Upper lobe of left lung (tissue), 6 donors: ENCODE data around the gene GARS1. TPM values are rescaled to one million over a fixed set of nuclear protein-coding genes. Genes with fewer than 3 reads are reported as not detected.

Experiments
- ATAC-seq, 2 donors: fragments of 200-7000 bp; cut with Tn5 transposase; one replicate each; pipeline ENCODE4 v1.9.1; 2022; ENCODE audit warnings: mild to moderate bottlenecking in 2 of 2, moderate library complexity in 2 of 2; ENCODE audit not compliant: low FRiP score in 2 of 2
- DNase-seq, 2 donors: peaks; one replicate each; pipeline ENCODE4 v3.0.0-alpha.2; 2019 to 2020
- H3K27ac ChIP-seq, 4 donors: fragments of 200-600 bp; sonication (generic); one replicate each; pipeline ENCODE4 v1.5.1; 2016 to 2019
- H3K27me3 ChIP-seq, 4 donors: fragments of 200-600 bp; sonication (generic); one replicate each; pipeline ENCODE4 v1.5.1; 2017 to 2019
- H3K36me3 ChIP-seq, 4 donors: fragments of 200-600 bp; sonication (generic); one replicate each; pipeline ENCODE4 v1.5.1; 2016 to 2019
- H3K4me1 ChIP-seq, 4 donors: fragments of 200-600 bp; sonication (generic); one replicate each; pipeline ENCODE4 v1.5.1; 2018 to 2019
- H3K4me3 ChIP-seq, 4 donors: fragments of 200-600 bp; sonication (generic); one replicate each; pipeline ENCODE4 v1.5.1; 2017 to 2019; ENCODE audit warnings: mild to moderate bottlenecking in 2 of 4, moderate library complexity in 1 of 4
- H3K9me3 ChIP-seq, 4 donors: fragments of 200-600 bp; sonication (generic); one replicate each; pipeline ENCODE4 v1.5.1; 2018 to 2019
- CTCF ChIP-seq, 6 experiments: fragments of 450-650 bp in 4 of 6; fragments of 200-600 bp in 2 of 6; sonication (generic) in 2 of 6; IDR thresholded peaks; one replicate each; pipeline ENCODE4 v1.5.1; 2016 to 2019; ENCODE audit warnings: antibody characterized with exemption in 6 of 6
- EP300 ChIP-seq, 4 donors: sonication (generic); formaldehyde crosslinking; IDR thresholded peaks; one replicate each; pipeline ENCODE4 v1.5.1; 2017; ENCODE audit warnings: antibody characterized with exemption in 4 of 4, control low read depth in 2 of 4
- POLR2A ChIP-seq, 4 donors: fragments of 450-650 bp; IDR thresholded peaks; one replicate each; pipeline ENCODE4 v1.5.1; 2016 to 2017; ENCODE audit warnings: antibody characterized with exemption in 4 of 4, mild to moderate bottlenecking in 2 of 4
- POLR2AphosphoS5 ChIP-seq, 2 donors: sonication (generic); formaldehyde crosslinking; IDR thresholded peaks; one replicate each; pipeline ENCODE4 v1.5.1; 2017; ENCODE audit warnings: antibody characterized with exemption in 2 of 2
- WGBS, 2 donors: methylation state at CpG; one replicate each; pipeline ENCODE4 v1.1.5; 2017 to 2018; 5-methylcytosine and 5-hydroxymethylcytosine counted together
- total RNA-seq, 6 donors: library from RNA; depleted of rRNA in 4 of 6; stranded (reverse); fragments of >200 nt in 4 of 6; gene quantifications; one replicate each; pipeline versions ENCODE4 v1.1.0 to v1.2.1, GENCODE V29; 2016 to 2021
- donor health status: DM: no; HTN: no; CAD: no; lungs with moderate emphysema.
- donor health status: DM: no; HTN: yes; CAD: no; lungs with severe emphysema.

GARS1 gene
- total RNA-seq, 6 donors from 2014 or later = 59.5 to 107 (median 81.6) TPM

GRCh38 chr7:30652132-30652531 is 57.5 kb downstream of the GARS1 start:
- TF ChIP-seq POLR2A (IDR thresholded peaks at IDR 0.05) = no peak
- no peak for TF ChIP-seq CTCF (IDR thresholded peaks at IDR 0.05)
- no peak for TF ChIP-seq EP300 (IDR thresholded peaks at IDR 0.05)
- TF ChIP-seq POLR2AphosphoS5 (IDR thresholded peaks at IDR 0.05) = no peak
- H3K4me1 ChIP-seq = no peaks in the 10 kb centered on the region
- WGBS, 2 donors = 87 to 93% methylated on average over 7 of the region's 7 CpGs
- H3K36me3 ChIP-seq = no peaks in the 10 kb centered on the region
- H3K27ac ChIP-seq = no peak overlapping the region
- H3K9me3 ChIP-seq = no peaks in the 10 kb centered on the region
- no peaks in the 10 kb centered on the region for H3K27me3 ChIP-seq
- ATAC-seq (no peak), DNase-seq (no peak)
- no peak overlapping the region for H3K4me3 ChIP-seq

DNA sequence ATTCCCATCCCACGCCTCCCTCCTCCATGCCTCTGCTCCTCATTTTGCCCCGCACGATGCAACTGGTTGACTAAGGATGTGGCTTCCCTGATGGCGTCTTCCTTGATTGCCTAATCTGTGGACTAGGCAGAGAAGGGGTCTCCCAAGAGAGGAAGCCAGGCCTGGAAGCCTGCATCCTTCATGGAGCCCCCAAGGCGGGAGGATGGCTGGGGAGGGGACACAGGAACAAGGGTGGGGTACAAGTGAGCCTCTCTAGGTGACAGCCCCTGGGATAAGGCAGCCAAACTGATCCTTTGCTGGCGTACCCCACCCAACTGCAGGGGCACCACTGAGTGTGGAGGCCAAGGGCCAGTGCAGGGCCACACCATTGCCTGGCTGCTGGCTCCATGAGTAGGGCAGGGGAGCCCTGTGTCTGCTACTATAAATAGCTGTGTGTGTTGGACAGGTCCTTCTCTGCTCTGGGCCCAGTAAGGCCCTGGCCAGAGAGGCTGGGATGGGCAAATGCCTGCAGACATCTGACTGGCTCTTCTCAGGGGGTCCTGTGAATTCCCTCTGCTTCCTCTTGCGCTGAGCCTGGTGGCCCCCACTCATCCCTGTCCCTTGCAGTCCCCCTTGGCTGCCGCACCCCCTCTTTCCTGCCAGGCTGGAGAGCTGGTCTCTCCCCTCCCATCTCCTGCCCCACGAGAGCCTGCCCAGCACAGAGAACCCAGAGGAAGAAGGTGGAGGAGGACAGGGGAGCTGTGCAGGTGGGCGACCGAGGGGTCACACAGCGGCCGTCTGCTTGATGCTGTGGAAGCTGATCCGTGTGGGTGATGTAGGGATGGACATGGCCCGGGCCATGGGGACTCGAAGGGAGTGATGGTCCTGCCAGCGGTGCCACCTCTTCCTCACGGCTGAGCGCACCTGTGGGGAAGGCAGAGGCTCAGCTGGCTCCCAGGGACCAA is 58.3 kb downstream of the GARS1 start:
- ATAC-seq = no peak
- TF ChIP-seq EP300 (IDR thresholded peaks at IDR 0.05) = no peak
- TF ChIP-seq POLR2A (IDR thresholded peaks at IDR 0.05) = no peak
- no peak for TF ChIP-seq POLR2AphosphoS5 (IDR thresholded peaks at IDR 0.05)
- TF ChIP-seq CTCF (IDR thresholded peaks at IDR 0.05) = no peak
- Histone ChIP-seq H3K4me3 (no peak overlapping the region), H3K36me3 (no peaks in the 10 kb centered on the region), H3K4me1 (no peaks in the 10 kb centered on the region), H3K9me3 (no peaks in the 10 kb centered on the region), H3K27me3 (no peaks in the 10 kb centered on the region), H3K27ac (no peak overlapping the region)
- DNase-seq = peak in 1 of 2 donors; percentile 69
- WGBS, 2 donors = 88% methylated on average over 19 of the region's 19 CpGs

- no peaks in the 10 kb centered on the region for H3K27me3 ChIP-seq
- H3K27ac ChIP-seq = no peak overlapping the region
- no peak overlapping the region for H3K4me3 ChIP-seq
- ATAC-seq = no peak
- H3K4me1 ChIP-seq = no peaks in the 10 kb centered on the region
- TF ChIP-seq CTCF (IDR thresholded peaks at IDR 0.05) = no peak
- no peak for TF ChIP-seq EP300 (IDR thresholded peaks at IDR 0.05)
- TF ChIP-seq POLR2A (IDR thresholded peaks at IDR 0.05) = no peak
- TF ChIP-seq POLR2AphosphoS5 (IDR thresholded peaks at IDR 0.05) = no peak
- no peaks in the 10 kb centered on the region for H3K36me3 ChIP-seq
- no peaks in the 10 kb centered on the region for H3K9me3 ChIP-seq
- DNase-seq = no peak
- 91 to 94% methylated on average over 14 of the region's 15 CpGs for WGBS, 2 donors
Observed at GRCh38 chr7:30654296-30655090, 59.8 kb downstream of the GARS1 start.

DNA sequence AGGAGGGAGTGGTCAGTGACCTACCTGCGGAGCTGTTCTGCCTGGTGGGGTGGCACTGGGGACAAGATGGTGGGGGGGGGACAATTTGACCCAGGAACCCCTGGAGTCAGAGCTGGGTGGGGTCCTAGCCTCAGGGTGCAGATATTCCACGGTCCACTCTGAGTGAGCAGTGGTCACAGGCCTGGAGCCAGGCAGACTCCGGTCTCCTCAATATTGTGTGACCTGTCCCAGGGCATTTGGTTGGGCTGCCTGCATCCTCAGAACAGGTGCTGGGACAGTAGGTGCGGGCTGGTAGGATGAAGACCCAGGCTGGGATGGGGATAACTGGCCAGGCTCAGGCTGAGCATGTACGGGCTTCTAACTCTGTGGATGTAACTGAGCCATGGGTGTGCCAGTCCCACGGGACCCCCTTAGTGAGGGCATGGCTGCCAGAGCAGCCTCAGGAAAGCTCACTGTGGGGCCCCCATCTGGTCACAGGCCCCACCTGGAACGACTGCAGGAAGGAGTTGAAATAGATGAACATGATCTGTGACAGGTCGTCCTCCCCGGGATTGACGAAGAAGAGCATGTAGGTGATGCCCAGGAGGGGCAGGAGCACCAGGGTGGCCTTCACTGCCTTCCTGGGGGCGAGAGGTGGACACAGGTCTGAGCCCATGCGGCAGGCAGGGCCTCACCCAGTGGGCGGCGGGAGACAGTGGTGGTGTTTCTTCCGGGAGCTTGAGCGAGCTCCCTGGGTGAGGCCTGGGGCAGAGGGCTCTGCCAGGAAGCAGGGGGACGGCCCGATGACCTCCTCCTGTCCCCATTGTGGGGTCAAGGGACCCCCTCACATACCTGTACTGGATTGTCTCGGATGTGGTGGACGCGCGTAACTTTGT is 60.7 kb downstream of the GARS1 start:
- 92 to 93% methylated on average over 16 to 22 of the region's 22 CpGs for WGBS, 2 donors
- H3K36me3 ChIP-seq = no peaks in the 10 kb centered on the region

More for the DNA sequence above, 60.7 kb downstream of the GARS1 start:
- ATAC-seq (no peak), DNase-seq (no peak)
- TF ChIP-seq EP300 (IDR thresholded peaks at IDR 0.05) (no peak), CTCF (IDR thresholded peaks at IDR 0.05) (no peak), POLR2AphosphoS5 (IDR thresholded peaks at IDR 0.05) (no peak), POLR2A (IDR thresholded peaks at IDR 0.05) (no peak)
- Histone ChIP-seq H3K9me3 (no peaks in the 10 kb centered on the region), H3K4me3 (no peak overlapping the region), H3K4me1 (no peaks in the 10 kb centered on the region), H3K27me3 (no peaks in the 10 kb centered on the region), H3K27ac (no peak overlapping the region)
